HG03558 (cell line): ENCODE results near the gene ATP2C2.

Experiments used
- ATAC-seq: cut with Tn5 transposase; IDR thresholded peaks from one replicate; pipeline ENCODE4 v1.9.1; 2021; ENCODE audit warnings: moderate number of reproducible peaks; ENCODE audit not compliant: unreplicated experiment; ENCODE audit errors: extremely low read depth

The ATP2C2 gene

GRCh38 chr16:84362471-84362941 is 5.8 kb upstream of the ATP2C2 start:
- ATAC-seq: no peak

DNA sequence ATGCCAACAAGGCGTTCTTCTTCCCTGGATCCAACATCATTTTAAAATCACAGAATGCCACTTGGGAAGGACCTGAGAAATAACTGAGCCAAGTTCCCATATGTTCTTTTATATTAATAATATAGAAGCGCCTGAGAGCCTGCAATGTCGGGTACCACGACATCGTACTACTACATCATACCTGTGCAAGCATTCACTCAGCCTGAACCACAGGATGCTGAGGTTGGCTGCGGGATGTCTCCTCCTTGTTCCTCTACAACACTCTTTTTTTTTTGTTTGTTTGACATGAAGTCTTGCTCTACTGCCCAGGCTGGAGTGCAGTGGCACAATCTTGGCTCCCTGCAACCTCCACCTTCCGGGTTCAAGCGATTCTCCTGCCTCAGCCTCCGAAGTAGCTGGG is 2.1 kb upstream of the ATP2C2 start:
- ATAC-seq: no peak

DNA sequence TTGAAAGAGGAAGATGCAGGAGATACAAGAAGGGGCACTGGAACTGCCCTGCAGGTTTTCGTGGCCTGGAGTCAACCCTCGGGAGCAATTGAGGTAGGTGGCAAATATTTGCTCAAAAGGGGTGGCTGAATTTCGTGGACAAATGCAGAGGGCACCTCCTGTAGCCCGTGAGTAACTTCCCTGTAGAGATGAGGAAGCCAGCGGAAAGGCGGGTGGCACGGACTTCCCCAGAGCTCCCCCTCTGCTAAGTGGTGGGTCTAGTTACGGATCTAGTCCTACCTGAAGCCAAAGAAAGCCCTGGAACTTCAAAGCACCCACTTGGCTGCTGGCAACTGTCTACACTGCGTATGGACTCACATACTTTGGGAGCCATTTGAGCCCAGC is 1.0 kb upstream of the ATP2C2 start:
- no peak for ATAC-seq

DNA sequence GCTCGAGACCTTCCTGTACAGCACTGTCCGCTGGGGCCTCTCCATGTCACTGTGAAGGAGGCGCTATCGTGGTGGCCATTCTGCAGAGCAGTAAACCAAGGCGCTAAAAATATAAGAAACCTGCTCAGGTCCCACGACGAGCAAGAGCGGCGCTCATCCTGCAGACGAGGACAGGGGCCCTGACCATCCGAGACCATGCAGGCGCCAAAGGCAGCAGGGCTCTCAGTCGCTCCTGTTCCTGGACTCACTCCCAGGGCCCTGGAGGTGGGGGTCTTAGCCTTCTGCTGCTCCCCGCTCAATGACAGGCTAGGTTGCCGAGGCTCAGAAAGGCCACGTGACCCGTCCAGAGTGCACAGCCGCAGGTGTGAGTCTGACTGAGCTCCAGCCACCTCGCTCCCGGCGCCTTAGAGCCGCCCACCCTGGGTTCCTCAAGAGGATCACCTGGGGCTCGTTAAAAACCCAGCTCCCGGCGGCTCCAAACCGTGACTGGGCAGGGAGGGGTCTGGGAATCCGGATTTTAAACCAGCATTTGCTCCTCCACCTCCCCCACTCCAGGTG is 509 bp upstream of the ATP2C2 start:
- ATAC-seq: no peak

DNA sequence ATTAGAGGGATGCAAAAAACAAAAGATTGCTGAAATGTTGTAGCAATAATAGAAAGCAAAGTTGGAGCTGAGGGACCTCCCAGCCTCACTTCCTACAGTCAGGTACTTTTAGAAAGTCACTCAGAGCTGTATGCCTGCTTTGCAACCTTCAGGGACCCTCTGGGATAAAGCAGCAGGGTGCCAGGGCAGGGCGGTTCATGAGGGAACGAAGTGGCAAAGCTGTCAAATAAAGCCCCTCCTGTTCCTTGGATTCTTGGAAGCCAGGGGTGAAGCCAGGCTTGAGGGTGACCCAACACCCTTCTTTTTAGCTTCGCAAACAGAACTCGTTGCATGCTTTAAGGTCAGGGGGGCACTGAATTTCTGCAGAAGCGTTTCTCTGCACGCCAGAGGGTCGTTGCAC is 767 bp downstream of the ATP2C2 start:
- ATAC-seq: no peak

DNA sequence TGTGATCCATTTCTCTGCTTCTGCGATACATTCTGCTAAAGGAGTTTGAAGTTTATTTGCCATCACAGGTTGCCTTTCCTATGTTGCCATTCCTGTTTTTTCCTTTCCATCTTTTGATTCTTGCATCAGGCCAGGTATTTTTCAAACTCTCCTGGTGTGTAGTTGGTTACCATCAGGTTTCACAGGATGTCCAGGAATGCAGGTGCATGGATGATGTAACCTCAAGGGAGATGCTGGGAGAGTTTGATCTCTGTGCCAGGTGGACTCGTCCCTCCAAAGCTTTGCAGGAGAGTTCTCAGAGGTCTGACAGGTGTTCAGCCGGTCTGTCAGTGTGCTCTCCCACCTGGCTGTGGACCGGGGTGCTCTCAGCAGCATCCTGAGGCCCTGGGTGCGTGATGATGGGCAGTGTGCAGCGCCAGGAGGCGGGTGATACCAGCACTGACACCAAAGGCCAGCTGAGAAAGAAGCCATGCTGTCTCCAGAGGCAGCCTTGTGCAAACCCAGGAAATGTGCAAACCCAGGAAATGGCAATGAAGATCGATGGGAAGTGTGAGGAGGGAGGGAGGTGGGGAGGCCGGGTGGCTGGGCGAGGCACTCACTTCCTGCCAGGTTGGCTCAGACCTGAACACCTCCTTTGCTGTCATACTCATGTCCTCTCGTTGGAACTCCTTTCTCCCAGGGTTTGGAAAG is 1.7 kb downstream of the ATP2C2 start:
- no peak for ATAC-seq

DNA sequence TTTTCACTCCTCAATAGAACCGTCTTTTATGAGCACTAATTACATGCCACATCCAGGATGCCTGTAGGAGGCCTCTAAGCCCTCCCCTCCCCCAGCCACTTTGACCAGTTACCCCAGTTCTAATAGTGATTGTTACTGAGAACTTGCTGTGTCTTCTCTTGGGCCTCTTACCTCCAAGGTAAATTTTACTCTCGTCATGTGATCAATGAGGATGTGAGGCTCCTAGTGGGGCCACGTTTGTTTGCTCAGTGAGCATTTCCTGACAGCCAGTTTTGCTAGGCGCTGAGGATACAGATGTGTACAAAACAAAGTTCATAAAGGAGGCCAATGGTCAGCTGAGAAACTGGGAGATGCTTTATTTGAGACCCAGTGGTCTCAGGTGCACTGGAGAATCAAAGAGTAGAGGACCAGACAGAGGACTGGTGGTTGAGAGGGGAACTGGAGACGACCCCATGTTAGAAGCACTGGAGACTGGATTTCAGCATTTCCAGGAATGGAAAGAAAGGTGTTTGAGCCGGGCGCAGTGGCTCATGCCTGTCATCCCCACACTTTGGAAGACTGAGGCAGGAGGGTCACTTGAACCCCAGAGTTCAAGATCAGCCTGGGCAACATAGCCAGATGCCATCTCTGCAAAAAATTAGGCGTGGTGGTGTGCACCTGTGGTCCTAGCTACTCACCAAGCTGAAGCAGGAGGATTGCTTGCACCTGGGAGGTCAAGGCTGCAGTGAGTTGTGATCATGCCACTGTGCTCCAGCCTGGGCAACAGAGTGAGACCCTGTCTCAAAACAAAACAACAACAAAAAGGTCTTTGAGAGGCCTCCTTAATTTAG is 2.6 kb downstream of the ATP2C2 start:
- ATAC-seq: no peak

DNA sequence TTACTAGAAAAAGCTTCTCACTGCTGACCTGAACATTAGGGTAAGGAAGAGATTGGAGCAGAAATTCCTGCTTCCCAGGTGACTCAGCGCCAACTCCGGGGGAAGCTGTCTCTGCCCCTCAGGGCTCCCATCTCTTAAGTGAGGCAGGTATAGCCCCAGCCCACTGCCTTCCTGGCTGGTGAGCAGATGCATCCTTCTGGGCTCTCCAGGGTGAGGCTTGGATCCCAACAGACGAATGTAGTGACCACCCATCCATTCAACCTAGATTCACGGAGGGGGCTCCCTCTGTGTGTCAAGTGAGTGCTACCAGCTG is 3.2 kb downstream of the ATP2C2 start:
- ATAC-seq: no peak

DNA sequence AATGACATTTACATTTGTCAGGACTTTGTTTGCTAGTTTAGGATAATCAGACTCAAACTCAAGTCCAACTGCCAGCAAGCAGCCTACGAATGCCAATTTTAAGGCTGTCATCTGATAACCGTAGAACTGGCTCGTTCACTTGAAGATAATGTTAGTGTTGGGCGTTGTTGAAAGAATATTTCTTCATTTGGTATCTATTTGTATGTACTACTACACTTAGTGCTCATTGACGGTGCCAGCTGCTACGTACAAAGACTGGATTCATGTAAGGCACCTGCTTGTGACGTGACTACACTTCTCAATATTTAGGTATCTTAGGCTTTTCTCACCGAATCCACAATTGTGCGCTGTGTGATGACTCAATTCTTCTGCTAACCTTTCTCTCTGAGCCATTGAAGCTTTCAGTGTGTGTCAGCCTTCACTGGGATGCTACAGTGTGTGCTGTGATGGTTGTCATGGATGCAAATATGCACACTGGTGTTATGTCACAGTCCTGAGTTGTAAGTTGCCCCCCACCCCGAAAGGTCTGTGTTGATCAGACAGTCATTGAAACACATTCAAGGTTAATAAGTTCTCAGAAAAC is 5.7 kb downstream of the ATP2C2 start:
- ATAC-seq: no peak

GRCh38 chr16:84378099-84378498 is 9.8 kb downstream of the ATP2C2 start:
- ATAC-seq: no peak

GRCh38 chr16:84378567-84378966 is 10.2 kb downstream of the ATP2C2 start:
- no peak for ATAC-seq

GRCh38 chr16:84379008-84379708 is 10.8 kb downstream of the ATP2C2 start:
- no peak for ATAC-seq

DNA sequence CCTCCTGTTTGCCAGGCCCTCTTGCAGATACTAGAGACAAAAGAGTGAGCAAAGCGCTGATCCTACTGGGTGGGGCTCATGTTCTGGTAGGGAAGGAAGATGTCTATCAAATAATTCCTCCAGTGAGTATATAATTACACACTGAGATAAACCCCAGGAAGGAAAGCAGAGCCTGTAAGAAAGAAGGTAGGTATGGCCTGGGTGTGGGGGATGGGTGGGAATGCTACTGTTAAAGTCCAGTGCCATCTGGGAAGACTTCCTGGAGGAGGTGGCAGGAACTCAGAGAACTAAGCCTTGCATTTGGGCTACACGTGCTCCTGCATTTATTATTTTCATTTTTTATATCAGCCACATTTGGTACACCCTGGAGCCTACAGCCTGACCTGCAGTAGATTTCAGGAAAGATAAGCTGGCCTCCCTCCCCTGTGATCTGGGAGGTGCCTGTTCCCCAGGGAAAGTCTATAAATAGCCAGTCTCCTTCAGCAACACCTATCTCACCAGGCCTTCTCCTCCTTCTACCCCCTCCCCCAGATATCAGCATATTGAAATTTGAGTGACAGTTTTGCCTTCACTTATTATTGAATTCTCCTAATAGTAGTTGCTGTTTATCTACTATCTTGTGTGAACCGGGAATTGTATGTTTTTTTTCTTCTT is 11.5 kb downstream of the ATP2C2 start:
- no peak for ATAC-seq

GRCh38 chr16:84380405-84380804 is 12.1 kb downstream of the ATP2C2 start:
- no peak for ATAC-seq

DNA sequence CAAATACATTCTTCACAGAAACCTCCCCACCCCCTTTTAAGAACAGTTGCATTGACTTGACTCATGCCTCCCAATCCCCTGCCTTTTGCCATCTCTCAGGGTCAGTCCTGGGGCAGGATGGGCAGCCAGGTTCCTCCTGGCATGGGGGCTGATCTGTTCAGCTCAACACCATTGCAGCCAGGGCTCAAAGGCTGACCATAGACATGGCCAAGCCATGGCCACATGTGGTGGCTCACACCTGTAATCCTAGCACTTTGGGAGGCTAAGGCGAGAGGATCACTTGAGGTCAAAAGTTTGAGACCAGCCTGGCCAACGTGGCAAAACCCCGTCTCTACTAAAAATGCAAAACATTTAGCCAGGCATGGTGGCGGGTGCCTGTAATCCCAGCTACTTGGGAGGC is 14.1 kb downstream of the ATP2C2 start:
- ATAC-seq: no peak

DNA sequence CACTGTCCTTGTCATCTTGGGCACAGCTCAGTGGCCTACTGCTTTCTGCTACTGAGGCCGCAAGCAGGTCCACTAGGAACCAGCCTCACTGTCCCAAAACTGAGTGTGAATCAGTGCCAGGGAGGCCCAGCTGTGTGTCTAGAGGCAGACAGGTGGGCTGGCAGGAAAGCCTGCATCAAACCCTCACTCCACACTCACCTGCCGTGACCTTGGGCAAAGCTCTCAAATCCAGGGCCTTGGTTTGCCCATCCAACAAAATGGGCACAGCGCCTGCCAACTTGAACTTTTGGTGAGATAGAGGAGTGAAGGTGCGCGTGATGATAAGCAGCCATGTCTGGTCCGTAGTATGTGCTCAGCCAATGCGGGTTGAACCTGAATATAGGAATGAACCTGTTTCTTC is 14.8 kb downstream of the ATP2C2 start:
- no peak for ATAC-seq

DNA sequence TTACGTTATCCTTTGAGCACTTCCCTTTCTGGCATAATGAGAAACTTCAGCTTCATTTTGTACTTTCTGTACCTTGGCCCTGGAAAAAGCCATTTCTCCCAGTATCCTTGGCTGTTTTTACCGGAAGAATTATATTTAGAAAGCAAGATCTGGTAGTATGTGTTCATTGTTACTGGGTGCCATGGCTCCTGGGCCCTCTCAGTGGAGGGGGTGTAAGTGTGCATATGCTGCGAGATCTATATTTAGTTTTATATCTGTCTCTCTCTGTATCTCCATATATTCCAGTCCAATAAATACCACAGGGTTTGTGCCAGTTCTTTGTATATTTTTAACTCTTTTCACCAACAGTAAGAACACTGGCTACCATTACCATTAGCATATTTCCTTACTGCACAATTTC is 17.7 kb downstream of the ATP2C2 start:
- no peak for ATAC-seq

DNA sequence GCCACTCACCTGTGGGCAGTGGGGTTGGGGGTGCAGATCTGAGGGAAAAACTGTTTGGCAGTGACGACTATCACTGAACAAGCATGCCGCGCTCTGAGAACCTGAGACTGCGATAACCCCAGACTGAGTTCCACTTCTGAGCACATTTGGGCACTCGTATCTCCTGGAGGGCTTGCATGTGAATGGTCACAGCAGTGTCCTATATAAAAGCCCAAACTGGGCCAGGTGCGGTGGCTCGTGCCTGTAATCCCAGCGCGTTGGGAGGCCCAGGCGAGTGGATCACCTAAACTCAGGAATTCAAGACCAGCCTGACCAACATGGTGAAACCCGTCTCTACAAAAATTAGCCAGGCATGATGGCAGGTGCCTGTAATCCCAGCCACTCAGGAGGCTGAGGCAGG is 18.7 kb downstream of the ATP2C2 start:
- no peak for ATAC-seq

- no peak for ATAC-seq
Measured at GRCh38 chr16:84390131-84390785, 21.9 kb downstream of the ATP2C2 start.
